Upper lobe of right lung (tissue), 1 donor: ENCODE measurements around the gene OSBP. TPM values are rescaled to one million over a fixed set of nuclear protein-coding genes. Genes with fewer than 3 reads are reported as not detected.

ENCODE experiments used
- ATAC-seq: fragments of 200-7000 bp; cut with Tn5 transposase; one replicate; pipeline ENCODE4 v1.9.1; 2020; ENCODE audit warnings: mild to moderate bottlenecking, moderate library complexity
- DNase-seq: peaks from one replicate; pipeline ENCODE4 v3.0.0-alpha.2; 2020
- H3K27ac ChIP-seq: fragments of 200-600 bp; one replicate; pipeline ENCODE4 v1.8.0; 2022
- H3K27me3 ChIP-seq: fragments of 200-600 bp; one replicate; pipeline ENCODE4 v1.8.0; 2022; ENCODE audit warnings: mild to moderate bottlenecking
- H3K36me3 ChIP-seq: fragments of 200-600 bp; one replicate; pipeline ENCODE4 v1.8.0; 2022
- H3K4me1 ChIP-seq: fragments of 200-600 bp; one replicate; pipeline ENCODE4 v1.8.0; 2022
- H3K4me3 ChIP-seq: fragments of 200-600 bp; one replicate; pipeline ENCODE4 v1.8.0; 2022; ENCODE audit warnings: mild to moderate bottlenecking
- H3K9me3 ChIP-seq: fragments of 200-600 bp; one replicate; pipeline ENCODE4 v1.8.0; 2022
- intact Hi-C: fragments of 100-400 bp; cut with DNase I; formaldehyde crosslinking; loops from one replicate; pipeline ENCODE4 v1.11.0; 2022
- total RNA-seq: library from RNA; stranded (reverse); fragmentation: NEBNext Ultra II Directional; extraction: Animal tissue kit (Norgen Biotek cat#: 25700); gene quantifications from one replicate; pipeline ENCODE4 v1.2.1, GENCODE V29; 2021
- TF ChIP-seq, protein P1 (sequence below): fragments of 200-600 bp; IDR thresholded peaks from one replicate; pipeline ENCODE4 v1.8.0; 2022; ENCODE audit warnings: antibody characterized with exemption
- donor health status: DM: no; HTN: yes; CAD: no; lungs with severe emphysema.

OSBP gene
- total RNA-seq, 1 donor from 2014 or later, result 39.9 TPM

- H3K9me3 ChIP-seq, result no peaks in the 10 kb centered on the region
- H3K27ac ChIP-seq, result no peak overlapping the region
- H3K36me3 ChIP-seq, result peaks cover 95% of the 10 kb centered on the region
- H3K4me1 ChIP-seq, result no peaks in the 10 kb centered on the region
- DNase-seq (no peak), ATAC-seq (peak; percentile 58)
- H3K4me3 ChIP-seq, result no peak overlapping the region
- no peaks in the 10 kb centered on the region for H3K27me3 ChIP-seq
- intact Hi-C loops, result no loop called here
- TF ChIP-seq, protein P1, sequence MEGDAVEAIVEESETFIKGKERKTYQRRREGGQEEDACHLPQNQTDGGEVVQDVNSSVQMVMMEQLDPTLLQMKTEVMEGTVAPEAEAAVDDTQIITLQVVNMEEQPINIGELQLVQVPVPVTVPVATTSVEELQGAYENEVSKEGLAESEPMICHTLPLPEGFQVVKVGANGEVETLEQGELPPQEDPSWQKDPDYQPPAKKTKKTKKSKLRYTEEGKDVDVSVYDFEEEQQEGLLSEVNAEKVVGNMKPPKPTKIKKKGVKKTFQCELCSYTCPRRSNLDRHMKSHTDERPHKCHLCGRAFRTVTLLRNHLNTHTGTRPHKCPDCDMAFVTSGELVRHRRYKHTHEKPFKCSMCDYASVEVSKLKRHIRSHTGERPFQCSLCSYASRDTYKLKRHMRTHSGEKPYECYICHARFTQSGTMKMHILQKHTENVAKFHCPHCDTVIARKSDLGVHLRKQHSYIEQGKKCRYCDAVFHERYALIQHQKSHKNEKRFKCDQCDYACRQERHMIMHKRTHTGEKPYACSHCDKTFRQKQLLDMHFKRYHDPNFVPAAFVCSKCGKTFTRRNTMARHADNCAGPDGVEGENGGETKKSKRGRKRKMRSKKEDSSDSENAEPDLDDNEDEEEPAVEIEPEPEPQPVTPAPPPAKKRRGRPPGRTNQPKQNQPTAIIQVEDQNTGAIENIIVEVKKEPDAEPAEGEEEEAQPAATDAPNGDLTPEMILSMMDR, result no peak
Observed at GRCh38 chr11:59647245-59647980, 31.8 kb upstream of the OSBP start.

GRCh38 chr11:59644528-59644927 is 29.0 kb upstream of the OSBP start:
- Histone ChIP-seq H3K4me1 (no peaks in the 10 kb centered on the region), H3K9me3 (no peaks in the 10 kb centered on the region), H3K27me3 (no peaks in the 10 kb centered on the region), H3K27ac (no peak overlapping the region), H3K36me3 (peaks cover 95% of the 10 kb centered on the region), H3K4me3 (no peak overlapping the region)
- no peak for DNase-seq
- intact Hi-C loops, result no loop called here
- ATAC-seq, result no peak
- TF ChIP-seq, protein P1, result no peak

- no peak for DNase-seq
- TF ChIP-seq, protein P1, result no peak
- Histone ChIP-seq H3K36me3 (peaks cover 95% of the 10 kb centered on the region), H3K4me3 (no peak overlapping the region), H3K4me1 (no peaks in the 10 kb centered on the region), H3K27ac (no peak overlapping the region), H3K27me3 (no peaks in the 10 kb centered on the region), H3K9me3 (no peaks in the 10 kb centered on the region)
- intact Hi-C loops, result no loop called here
- no peak for ATAC-seq
Observed at GRCh38 chr11:59643390-59643789, 27.8 kb upstream of the OSBP start.

DNA sequence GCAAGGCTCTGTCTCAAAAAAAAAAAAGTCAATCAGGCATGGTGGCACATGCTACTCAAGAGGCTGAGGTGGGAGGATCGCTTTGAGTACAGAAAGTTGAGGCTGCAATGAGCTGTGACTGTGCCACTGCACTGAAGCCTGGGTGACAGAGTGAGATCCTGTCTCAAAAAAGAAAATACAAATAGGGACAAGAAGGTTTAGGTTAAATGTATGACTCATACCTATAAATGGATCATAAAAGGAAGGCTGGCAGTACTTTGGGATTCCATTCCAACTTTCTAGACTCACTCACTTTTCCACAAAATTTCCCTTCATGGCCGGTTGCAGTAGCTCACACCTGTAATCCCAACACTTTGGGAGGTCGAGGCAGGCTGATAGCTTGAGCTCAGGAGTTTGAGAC is 25.6 kb upstream of the OSBP start:
- Histone ChIP-seq H3K4me3 (no peak overlapping the region), H3K9me3 (no peaks in the 10 kb centered on the region), H3K27ac (no peak overlapping the region), H3K36me3 (peaks cover 95% of the 10 kb centered on the region), H3K27me3 (no peaks in the 10 kb centered on the region), H3K4me1 (no peaks in the 10 kb centered on the region)
- intact Hi-C loops, result no loop called here
- TF ChIP-seq, protein P1, result no peak
- ATAC-seq (no peak), DNase-seq (no peak)

GRCh38 chr11:59630493-59630892 is 14.9 kb upstream of the OSBP start:
- Histone ChIP-seq H3K4me1 (no peaks in the 10 kb centered on the region), H3K27me3 (no peaks in the 10 kb centered on the region), H3K27ac (no peak overlapping the region), H3K36me3 (peaks cover 7% of the 10 kb centered on the region), H3K4me3 (no peak overlapping the region), H3K9me3 (no peaks in the 10 kb centered on the region)
- DNase-seq (no peak), ATAC-seq (no peak)
- TF ChIP-seq, protein P1, result no peak
- intact Hi-C loops, result no loop called here
